GM23338 (cell line): ENCODE data around the gene PYGB. TPM values are rescaled to one million over a fixed set of nuclear protein-coding genes. Genes with fewer than 3 reads are reported as not detected.

ENCODE experiments used
- ATAC-seq: fragments of 200-7000 bp; cut with Tn5 transposase; 3 replicates; pipeline ENCODE4 v1.9.1; 2020
- DNase-seq: peaks from one replicate; pipeline ENCODE4 v3.0.0-alpha.2; 2015; ENCODE audit warnings: low spot score
- H2AFZ ChIP-seq: fragments of 200-600 bp; sonication (generic); 2 replicates; pipeline ENCODE4 v1.8.0; 2016; ENCODE audit warnings: antibody characterized with exemption, mild to moderate bottlenecking, moderate library complexity
- H3F3A ChIP-seq: fragments of 200-600 bp; sonication (generic); replicated peaks from 2 replicates; pipeline ENCODE4 v1.8.0; 2017; ENCODE audit warnings: antibody characterized with exemption, mixed run types, low read depth
- H3K27ac ChIP-seq: fragments of 200-600 bp; sonication (generic); 2 replicates; pipeline ENCODE4 v1.6.1; 2016; ENCODE audit warnings: low read depth
- H3K27me3 ChIP-seq: fragments of 200-600 bp; sonication (generic); 2 replicates; pipeline ENCODE4 v1.8.0; 2016; ENCODE audit warnings: mild to moderate bottlenecking, mixed run types, moderate library complexity; ENCODE audit not compliant: insufficient read depth
- H3K36me3 ChIP-seq: fragments of 200-600 bp; sonication (generic); 2 replicates; pipeline ENCODE4 v1.8.0; 2016; ENCODE audit warnings: mild to moderate bottlenecking; ENCODE audit not compliant: insufficient read depth
- H3K4me1 ChIP-seq: fragments of 200-600 bp; sonication (generic); 2 replicates; pipeline ENCODE4 v1.8.0; 2016; ENCODE audit warnings: mild to moderate bottlenecking, moderate library complexity; ENCODE audit not compliant: insufficient read depth
- H3K4me2 ChIP-seq: fragments of 200-600 bp; sonication (generic); 2 replicates; pipeline ENCODE4 v1.7.1; 2017; ENCODE audit warnings: mixed run types
- H3K4me3 ChIP-seq: fragments of 200-600 bp; sonication (generic); 2 replicates; pipeline ENCODE4 v1.6.1; 2016; ENCODE audit warnings: mixed run types
- H3K79me2 ChIP-seq: fragments of 200-600 bp; sonication (generic); replicated peaks from 2 replicates; pipeline ENCODE4 v1.8.0; 2017; ENCODE audit warnings: mild to moderate bottlenecking; ENCODE audit not compliant: insufficient read depth
- H3K9me2 ChIP-seq: fragments of 200-600 bp; sonication (generic); 2 replicates; pipeline ENCODE4 v1.8.0; 2017; ENCODE audit not compliant: insufficient read depth
- H4K20me1 ChIP-seq: fragments of 200-600 bp; sonication (generic); replicated peaks from 2 replicates; pipeline ENCODE4 v1.8.0; 2017; ENCODE audit warnings: mild to moderate bottlenecking; ENCODE audit not compliant: insufficient read depth
- H3K27ac Mint-ChIP-seq: 2 replicates; pipeline ENCODE4 v1.8.0; 2020; ENCODE audit warnings: inconsistent platforms, mild to moderate bottlenecking, moderate library complexity, mixed read lengths
- H3K27me3 Mint-ChIP-seq: 3 replicates; pipeline ENCODE4 v1.8.0; 2022; ENCODE audit warnings: low read depth, mild to moderate bottlenecking, moderate library complexity, mixed read lengths, inconsistent platforms; ENCODE audit not compliant: insufficient read depth, poor library complexity
- H3K36me3 Mint-ChIP-seq: 3 replicates; pipeline ENCODE4 v1.8.0; 2021; ENCODE audit warnings: low read depth, mild to moderate bottlenecking, inconsistent platforms, moderate library complexity, mixed read lengths
- H3K4me1 Mint-ChIP-seq: 3 replicates; pipeline ENCODE4 v1.8.0; 2020; ENCODE audit warnings: mild to moderate bottlenecking, inconsistent platforms, mixed read lengths
- H3K4me3 Mint-ChIP-seq: 3 replicates; pipeline ENCODE4 v1.8.0; 2021; ENCODE audit warnings: moderate library complexity, mild to moderate bottlenecking, inconsistent platforms, mixed read lengths
- H3K9me3 Mint-ChIP-seq: 3 replicates; pipeline ENCODE4 v1.8.0; 2020; ENCODE audit warnings: moderate library complexity, mild to moderate bottlenecking, inconsistent platforms, mixed read lengths
- CTCF ChIP-seq, 2 experiments: fragments of 200-600 bp in 1 of 2; sonication (generic) in 1 of 2; conservative IDR thresholded peaks; 2 replicates each; pipeline versions ENCODE4 v1.5.1 to v1.6.1; 2016 to 2017; ENCODE audit warnings: antibody characterized with exemption in 2 of 2, low read depth in 2 of 2, mild to moderate bottlenecking in 2 of 2, moderate library complexity in 1 of 2
- ETS1 ChIP-seq: IDR thresholded peaks from 2 replicates; pipeline ENCODE4 v1.6.1; 2016; ENCODE audit warnings: antibody characterized with exemption
- EZH2 ChIP-seq: fragments of 200-600 bp; sonication (generic); IDR thresholded peaks from one replicate; pipeline ENCODE4 v1.8.0; 2017; ENCODE audit warnings: antibody characterized with exemption, mild to moderate bottlenecking, low read depth; ENCODE audit not compliant: unreplicated experiment
- STAT1 ChIP-seq: IDR thresholded peaks from one replicate; pipeline ENCODE4 v1.6.1; 2016; ENCODE audit warnings: antibody characterized with exemption; ENCODE audit not compliant: unreplicated experiment
- ZNF462 ChIP-seq: fragments of 250-450 bp; sonication (Bioruptor Pico); IDR thresholded peaks from 2 replicates; pipeline ENCODE4 v1.5.0; 2020; ENCODE audit warnings: mild to moderate bottlenecking, moderate library complexity
- polyA plus RNA-seq: library from polyadenylated mRNA; unstranded; fragments of >200 nt; fragmentation: Nextera tagmentation; extraction: Ambion mirVana; gene quantifications from 2 replicates; pipeline ENCODE4 v1.2.1, GENCODE V29; 2016
- total RNA-seq: library from RNA; depleted of rRNA; stranded (reverse); fragments of >200 nt; shearing (Covaris generic); gene quantifications from 2 replicates; pipeline ENCODE4 v1.2.3, GENCODE V29; 2014

The PYGB gene
- total and polyA plus RNA-seq, 2 experiments from 2014 or later: 15.6 to 64.0 TPM

- H3K27me3 ChIP-seq: no peaks in the 10 kb centered on the region
- Mint-ChIP-seq H3K27me3 (peaks cover 4% of the 10 kb centered on the region), H3K36me3 (peaks cover 17% of the 10 kb centered on the region), H3K27ac (no peak overlapping the region), H3K9me3 (peaks cover 6% of the 10 kb centered on the region), H3K4me1 (peaks cover 19% of the 10 kb centered on the region), H3K4me3 (no peak overlapping the region)
- no peak overlapping the region for H3K27ac ChIP-seq
- no peak overlapping the region for H3K4me3 ChIP-seq
- no peaks in the 10 kb centered on the region for H3F3A ChIP-seq
- no peak for TF ChIP-seq EZH2
- TF ChIP-seq CTCF (conservative IDR thresholded peaks at IDR 0.05; ENCODE audit: low read depth in 2 of 2): 0 out of 4 replicates have a peak, but pooled peaks of 1 of the 2 experiments have one; percentile 10
- TF ChIP-seq ETS1: no peak
- H3K9me2 ChIP-seq: no peaks in the 10 kb centered on the region
- no peak overlapping the region for H2AFZ ChIP-seq
- H3K4me1 ChIP-seq: peaks cover 4% of the 10 kb centered on the region
- ATAC-seq: peak; percentile 48; the same call in 2 of the 3 replicates
- H3K4me2 ChIP-seq: no peak overlapping the region
- H3K36me3 ChIP-seq: no peaks in the 10 kb centered on the region
- peaks cover 70% of the 10 kb centered on the region for H3K79me2 ChIP-seq
- DNase-seq: no peak
- peaks cover 34% of the 10 kb centered on the region for H4K20me1 ChIP-seq
These were observed 7.2 kb downstream of the PYGB start for GRCh38 chr20:25254986-25255680.

GRCh38 chr20:25256226-25256859 lies 8.5 kb downstream of the PYGB start:
- ATAC-seq (no peak), DNase-seq (no peak)
- Histone ChIP-seq H3F3A (no peaks in the 10 kb centered on the region), H3K4me1 (no peaks in the 10 kb centered on the region), H2AFZ (no peak overlapping the region), H3K27ac (no peak overlapping the region), H3K9me2 (no peaks in the 10 kb centered on the region), H4K20me1 (peaks cover 22% of the 10 kb centered on the region), H3K4me3 (no peak overlapping the region), H3K27me3 (no peaks in the 10 kb centered on the region), H3K79me2 (peaks cover 58% of the 10 kb centered on the region), H3K4me2 (no peak overlapping the region), H3K36me3 (peaks cover 5% of the 10 kb centered on the region; the same call in 1 of the 2 replicates)
- peaks cover 3% of the 10 kb centered on the region for H3K27me3 Mint-ChIP-seq
- H3K4me3 Mint-ChIP-seq: no peak overlapping the region
- peaks cover 12% of the 10 kb centered on the region for H3K9me3 Mint-ChIP-seq
- TF ChIP-seq ZNF462 (CRISPR knock-in tag) (no peak), STAT1 (no peak)
- H3K36me3 Mint-ChIP-seq: peaks cover 29% of the 10 kb centered on the region
- peaks cover 9% of the 10 kb centered on the region for H3K4me1 Mint-ChIP-seq
- H3K27ac Mint-ChIP-seq: peak overlapping the region; percentile 80; the same call in 1 of the 2 replicates
